GM19468 (cell line): ENCODE results near the gene MTCH1.

Source experiments
- ATAC-seq: cut with Tn5 transposase; IDR thresholded peaks from one replicate; pipeline ENCODE4 v1.9.1; 2021; ENCODE audit warnings: mild to moderate bottlenecking, moderate library complexity, moderate number of reproducible peaks; ENCODE audit not compliant: unreplicated experiment; ENCODE audit errors: extremely low read depth

Gene MTCH1

DNA sequence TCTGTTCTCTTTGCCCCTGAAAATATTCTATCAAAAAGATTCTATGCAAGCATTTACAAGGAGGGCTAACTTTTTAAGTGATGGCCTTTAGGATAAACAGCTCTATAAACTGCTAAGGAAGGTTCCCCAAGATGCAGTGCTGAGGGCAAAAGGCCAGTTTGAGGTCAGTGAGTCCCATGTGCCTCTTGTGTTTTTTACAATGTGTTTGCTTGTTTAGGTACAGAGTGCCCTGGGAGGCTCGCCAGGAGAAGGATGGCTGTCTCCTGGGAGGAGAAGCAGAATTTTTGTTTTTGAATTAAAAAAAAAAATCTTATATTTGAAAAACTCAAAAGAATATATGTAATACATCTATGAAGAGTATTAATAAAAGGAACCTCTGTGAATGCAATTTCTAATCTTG lies 12.8 kb downstream of the MTCH1 start:
- no peak for ATAC-seq

DNA sequence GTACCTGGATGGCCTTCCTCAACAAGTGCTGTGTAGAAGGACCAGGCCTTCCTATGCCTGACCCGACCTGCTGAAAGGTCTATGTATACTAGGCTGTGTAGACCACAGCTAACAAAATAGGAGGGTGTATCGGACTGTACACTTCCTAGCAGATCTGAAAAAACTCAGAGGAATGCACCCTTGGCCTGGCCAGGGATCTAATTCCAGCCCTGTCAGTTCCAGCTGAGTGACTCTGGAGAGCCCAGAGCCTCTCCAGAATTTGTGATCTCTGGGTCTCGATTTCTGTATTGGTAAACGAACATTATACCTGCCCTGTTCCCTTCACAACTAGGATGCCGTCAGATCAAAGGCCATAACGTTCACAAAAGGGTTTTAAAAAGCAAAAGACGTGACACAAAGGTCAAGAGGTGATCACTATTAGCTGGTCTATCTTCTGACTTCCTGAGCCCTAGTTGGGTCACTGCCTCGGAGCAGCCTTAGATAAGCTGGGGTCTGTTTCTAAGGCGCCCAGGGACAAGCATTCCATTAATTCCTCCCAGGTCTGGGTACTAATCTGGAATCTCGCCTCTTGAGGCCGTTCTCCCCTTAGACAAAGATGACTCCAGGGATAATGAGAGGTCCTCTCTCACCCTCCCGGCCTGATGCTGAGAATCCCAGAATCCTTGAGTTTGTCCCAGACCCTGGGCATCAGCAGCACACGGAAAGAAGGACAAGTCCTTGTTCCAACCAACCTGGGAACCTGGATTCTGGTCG lies 13.9 kb downstream of the MTCH1 start:
- ATAC-seq, result no peak

DNA sequence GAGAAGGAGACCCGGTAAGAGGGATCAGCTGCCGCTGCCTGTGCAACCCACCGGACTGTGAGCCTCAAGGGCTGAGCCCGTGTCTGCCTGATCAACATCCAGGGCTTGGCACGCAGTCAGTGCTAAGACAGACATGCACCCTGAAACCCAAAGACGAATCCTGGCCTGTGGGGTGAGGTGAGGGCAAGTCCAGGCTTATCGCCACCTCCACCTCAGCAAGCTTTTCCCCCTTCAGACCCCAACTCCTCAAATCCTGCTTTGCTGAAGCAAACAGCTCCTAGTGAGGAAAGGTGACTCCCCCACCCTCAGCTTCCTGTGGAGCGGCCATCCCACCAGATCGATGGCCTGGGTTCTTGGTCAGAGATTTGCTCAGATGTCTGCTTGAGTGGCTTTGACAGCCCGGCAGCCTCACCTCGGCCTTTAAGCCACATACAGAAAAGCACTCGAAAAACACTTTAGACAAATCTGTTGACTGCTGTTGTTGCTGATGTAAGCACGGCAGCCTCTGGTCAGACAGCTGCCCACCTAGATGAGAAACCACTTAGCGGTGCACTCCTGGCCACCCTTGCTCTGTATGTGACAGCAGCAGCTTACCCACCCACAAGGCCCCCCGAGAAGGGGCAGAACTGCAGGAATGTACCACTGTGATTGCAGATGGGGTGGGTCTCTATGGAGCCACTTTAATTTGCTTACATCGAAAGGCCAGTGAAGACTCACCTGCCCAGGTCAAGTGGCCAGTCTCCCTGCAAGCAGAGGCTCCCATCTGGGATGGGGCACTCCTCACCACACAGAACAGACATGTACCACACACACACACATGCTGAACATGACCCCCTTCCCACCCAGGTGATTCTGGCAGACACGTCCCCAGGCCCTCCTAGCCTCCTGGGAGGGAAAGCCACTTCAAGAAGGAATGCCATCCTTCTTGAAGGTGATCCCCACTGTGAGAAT lies 14.8 kb downstream of the MTCH1 start:
- no peak for ATAC-seq

DNA sequence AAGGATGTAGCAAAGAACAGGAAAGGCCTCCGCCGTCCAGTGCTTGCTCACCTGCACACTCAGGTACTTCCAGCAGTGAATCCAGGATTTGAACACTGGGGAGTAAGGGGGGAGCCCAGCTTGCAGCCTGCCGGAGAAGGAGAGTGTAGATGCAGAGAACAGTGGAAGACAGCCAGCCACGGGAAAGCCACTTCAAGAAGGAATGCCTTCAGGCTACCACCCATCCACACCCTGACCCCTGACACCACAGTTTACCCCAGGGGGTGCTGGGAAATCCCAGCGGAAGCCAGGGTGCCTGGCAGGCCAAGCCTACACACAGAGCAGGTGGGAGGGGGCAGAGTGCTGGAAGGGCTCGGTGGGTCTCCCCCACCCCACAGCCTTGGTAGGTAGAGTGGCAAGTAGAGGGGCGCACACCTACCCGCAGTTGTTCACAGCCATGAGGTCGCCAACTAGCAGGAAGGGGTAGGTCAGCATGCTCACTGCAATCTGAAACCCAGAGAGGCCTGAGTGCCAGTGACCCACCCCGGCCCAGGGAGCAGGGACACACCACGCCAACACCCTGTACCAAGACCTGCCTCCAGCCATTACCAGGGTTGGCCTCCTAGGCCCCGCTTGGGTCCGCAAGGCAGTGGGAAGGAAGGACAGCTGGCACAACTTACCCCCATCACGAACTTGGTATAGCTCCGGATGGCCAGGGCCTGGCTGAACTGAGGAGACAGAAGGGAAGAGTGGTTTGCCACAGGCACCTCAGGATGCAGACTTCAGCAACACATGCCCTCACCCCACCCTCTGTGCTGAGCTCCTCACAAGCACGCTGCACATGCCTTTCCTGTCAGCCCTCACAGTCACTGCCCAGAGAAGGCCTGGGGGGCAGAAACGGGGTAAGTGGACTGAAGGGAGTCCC lies 15.8 kb downstream of the MTCH1 start:
- ATAC-seq, result no peak

DNA sequence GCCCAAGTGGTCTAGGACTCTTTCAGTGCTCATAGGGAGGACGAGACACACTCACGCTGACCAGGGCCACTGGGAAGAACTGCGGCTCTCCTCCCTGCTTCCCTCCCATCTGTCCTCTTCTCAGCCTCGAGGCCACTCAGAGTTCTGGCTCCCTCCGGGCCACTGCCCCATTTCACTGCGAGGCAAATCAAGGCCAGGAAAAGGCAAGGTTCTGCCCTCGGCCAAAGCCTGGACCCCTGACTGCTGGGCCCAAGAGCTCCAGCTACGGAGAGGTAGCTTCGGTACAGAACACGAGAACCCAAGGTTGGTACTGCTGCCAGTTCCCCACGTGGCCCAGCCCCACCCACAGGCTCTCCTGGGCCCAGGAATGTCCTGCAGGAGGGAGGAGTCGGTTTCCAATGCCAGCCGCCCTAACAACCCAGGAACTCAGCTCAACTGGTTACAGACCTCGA lies 16.7 kb downstream of the MTCH1 start:
- no peak for ATAC-seq

DNA sequence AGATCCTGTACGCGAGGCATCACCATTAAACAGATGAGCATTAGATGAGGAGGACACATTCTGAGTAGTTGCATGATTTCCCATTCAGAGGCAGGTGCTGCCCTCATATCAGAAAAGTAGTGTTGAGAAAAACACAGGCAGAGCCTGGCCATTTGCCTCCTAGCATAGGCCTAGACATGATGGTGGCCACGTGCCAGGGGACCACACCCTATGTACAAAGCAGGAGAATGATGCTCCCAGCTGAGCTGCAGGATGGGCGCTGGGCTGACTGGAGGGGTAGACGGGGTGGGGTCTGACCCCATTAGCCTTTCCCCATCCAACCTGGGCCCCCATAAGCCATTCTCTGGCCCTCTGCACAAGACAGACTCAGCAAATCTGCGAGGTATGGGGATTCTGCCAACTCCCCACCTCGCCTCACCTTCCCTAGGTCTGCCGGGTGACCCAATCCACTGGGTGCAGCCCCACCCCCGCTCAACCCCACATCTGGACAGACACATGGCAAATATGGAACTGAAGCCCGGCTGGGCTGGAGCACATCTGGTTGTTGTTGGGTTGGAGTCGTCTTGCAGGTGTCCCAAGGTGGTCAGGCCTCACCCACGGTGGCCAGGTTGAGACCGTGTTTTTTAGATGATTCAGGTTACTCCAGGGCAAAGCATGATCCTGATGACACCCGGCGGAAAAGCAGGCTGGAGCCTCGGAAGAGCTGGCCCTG lies 17.6 kb downstream of the MTCH1 start:
- ATAC-seq, result no peak

DNA sequence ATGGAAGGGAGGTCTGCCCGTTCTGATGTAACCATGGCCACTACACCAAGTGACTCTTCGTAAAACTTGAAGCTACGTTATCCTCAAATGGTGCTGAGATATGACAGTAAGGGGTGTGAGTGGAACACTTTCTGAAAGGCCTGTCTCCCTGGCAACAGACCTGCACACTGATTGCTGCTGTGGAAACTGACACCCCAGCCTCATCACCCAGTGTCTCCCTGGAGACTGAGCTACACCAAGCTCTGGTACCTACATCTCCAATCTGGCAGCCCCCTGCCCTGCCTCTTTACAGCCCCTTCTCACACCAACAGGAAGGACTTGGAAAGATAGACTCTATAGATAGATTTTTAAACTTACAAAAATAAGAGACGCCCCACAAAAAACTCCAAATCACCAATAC lies 18.2 kb downstream of the MTCH1 start:
- ATAC-seq, result no peak

DNA sequence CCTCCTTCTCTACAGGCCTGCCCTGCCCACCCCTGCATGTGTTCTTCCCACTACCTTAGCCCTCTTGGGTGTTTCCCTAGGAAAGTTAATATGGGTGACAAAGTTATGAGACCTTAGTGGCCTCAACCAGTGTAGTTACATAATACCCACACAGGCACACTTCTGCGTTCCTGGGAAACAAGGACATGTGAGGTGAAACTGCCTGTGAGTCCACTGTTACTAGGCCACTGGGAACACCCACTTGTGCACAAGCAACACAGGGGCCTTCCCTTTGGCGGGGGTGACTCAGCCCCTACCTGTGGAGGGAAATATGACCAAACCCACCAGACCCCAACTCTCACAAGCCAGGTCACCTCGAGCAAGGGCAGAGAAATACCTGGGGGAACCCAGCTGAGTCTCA lies 18.7 kb downstream of the MTCH1 start:
- no peak for ATAC-seq

DNA sequence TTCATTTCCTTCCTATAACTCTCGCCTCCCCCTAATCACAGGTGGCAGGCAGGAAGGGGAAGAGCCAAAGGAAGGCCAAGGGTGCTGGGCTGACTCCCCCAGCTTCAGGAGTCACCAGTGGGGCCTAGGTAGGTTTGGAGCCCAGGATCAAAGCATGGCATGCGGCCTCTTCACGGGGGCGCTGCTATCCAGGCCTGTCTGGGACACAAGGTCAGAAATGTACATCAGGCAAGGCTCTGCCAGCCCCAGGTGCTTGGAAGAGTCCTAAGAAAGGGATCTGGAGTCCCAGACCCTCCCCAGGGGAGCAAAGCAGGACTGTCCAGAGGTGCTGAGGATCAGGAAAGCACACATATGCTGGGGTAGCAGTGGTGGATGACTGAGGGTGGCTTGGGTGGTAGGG lies 21.1 kb downstream of the MTCH1 start:
- no peak for ATAC-seq

DNA sequence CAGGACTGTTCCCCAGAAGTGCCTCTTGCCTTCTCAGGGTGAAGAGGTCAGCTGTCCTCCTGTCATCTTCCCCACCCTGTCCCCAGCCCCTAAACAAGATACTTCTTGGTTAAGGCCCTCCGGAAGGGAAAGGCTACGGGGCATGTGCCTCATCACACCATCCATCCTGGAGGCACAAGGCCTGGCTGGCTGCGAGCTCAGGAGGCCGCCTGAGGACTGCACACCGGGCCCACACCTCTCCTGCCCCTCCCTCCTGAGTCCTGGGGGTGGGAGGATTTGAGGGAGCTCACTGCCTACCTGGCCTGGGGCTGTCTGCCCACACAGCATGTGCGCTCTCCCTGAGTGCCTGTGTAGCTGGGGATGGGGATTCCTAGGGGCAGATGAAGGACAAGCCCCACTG lies 21.6 kb downstream of the MTCH1 start:
- no peak for ATAC-seq

DNA sequence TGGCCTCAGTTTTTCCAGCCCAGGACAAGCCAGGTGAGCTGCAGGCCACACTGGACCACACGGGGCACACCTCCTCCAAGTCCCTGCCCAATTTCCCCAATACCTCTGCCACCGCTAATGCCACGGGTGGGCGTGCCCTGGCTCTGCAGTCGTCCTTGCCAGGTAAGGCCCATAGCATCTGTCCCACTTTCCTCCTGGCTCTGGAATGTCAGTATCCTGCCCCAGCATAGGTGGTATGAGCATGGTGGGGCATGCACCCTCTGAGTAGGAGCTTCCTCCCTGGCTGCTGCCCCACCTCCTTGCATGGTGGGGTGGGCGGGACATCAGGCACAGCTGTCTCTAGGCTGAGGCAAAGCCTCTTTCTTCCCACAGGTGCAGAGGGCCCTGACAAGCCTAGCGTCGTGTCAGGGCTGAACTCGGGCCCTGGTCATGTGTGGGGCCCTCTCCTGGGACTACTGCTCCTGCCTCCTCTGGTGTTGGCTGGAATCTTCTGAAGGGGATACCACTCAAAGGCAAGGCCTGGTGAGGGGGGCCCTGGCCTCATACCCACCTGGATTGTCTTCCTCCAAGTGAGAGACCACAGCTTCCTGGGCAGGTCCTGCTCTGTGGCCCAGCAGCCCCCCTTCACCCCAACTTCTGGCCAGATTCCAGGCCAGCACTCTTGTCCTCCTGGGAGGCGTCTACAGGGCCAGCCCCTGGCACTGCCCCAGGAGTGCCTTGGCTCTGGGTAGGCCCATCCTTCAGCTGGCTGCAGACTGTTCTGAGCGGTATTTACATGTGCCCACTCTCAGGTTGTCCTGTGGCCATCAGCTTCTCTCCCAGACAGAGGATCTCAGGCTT lies 22.3 kb downstream of the MTCH1 start:
- no peak for ATAC-seq

DNA sequence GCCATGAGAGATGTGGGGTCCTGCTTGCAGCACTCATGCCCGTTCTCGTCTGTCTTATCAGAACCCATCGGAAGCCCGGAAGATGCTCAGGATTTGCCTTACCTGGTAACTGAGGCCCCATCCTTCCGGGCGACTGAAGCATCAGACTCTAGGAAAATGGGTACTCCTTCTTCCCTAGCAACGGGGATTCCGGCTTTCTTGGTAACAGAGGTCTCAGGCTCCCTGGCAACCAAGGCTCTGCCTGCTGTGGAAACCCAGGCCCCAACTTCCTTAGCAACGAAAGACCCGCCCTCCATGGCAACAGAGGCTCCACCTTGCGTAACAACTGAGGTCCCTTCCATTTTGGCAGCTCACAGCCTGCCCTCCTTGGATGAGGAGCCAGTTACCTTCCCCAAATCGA lies 23.1 kb downstream of the MTCH1 start:
- no peak for ATAC-seq

DNA sequence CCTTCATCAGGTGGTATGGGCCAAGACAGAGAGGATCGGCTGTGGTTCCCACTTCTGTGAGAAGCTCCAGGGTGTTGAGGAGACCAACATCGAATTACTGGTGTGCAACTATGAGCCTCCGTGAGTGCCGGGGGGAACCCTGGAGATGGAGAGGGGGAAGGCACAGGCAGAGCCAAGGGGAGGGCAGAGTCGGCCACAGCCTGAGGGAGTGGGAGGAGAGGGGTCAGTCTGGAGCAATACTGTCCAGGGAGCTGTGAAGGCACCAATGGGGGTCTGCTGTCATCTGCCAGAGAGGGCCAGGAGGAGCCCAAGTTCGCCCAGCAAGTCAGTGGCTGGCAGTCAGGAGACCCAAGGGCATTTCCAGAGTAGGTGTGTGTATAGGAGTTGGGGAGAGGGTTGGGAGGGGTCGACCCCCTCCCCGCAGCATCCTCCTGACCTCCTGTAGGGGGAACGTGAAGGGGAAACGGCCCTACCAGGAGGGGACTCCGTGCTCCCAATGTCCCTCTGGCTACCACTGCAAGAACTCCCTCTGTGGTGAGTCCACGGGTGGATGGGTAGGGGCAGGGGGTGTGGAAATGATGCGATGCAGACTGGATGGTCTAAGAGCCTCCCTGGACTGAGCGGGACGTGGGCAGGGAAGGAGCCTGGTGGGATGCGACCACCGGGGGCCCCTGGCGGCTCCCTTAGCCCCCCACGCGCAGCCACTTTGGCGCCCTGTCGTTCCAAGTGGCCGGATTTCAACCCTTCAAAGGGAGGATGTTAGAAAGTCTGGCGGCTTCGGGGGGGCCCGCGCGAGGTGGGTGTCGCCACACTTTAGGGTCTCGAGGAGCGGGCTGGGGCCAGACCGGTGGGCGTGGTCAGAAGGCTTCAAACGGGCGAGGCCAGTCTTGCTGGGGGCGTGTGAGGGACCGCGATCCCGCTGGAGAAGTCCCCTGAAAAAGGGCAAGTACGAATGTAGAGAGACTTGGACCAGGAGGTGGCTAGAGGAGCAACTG lies 24.3 kb downstream of the MTCH1 start:
- ATAC-seq, result no peak

DNA sequence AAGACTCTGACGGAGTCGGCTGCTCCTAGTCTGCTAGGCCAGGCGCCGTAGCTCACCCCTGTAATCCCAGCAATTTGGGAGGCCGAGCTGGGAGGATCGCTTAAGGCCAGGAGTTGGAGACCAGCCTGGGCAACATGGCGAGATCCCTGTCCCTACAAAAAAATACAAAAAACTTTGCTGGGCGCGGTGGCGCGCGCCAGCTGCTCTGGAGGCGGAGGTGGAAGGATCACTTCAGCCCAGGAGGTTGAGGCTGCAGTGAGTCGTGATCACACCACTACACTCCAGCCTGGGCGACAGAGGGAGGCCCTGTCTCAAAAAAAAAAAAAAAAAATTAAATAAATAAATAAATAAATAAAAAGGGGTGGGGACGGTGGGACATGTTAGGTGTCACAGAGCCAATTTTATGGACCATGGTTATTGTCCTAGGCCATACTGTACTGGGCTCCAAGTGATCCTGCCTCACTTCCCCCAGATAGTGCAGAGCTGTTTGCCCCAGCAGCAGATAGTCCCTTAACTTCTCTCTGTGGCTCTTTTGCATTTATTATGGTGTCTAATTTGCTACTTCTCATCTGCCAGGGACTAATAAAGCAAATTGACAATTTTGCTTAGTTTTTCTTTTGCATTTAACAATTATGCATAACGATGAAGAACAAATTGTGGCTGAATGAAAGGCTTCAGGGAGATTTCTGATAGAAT lies 26.3 kb downstream of the MTCH1 start:
- no peak for ATAC-seq

DNA sequence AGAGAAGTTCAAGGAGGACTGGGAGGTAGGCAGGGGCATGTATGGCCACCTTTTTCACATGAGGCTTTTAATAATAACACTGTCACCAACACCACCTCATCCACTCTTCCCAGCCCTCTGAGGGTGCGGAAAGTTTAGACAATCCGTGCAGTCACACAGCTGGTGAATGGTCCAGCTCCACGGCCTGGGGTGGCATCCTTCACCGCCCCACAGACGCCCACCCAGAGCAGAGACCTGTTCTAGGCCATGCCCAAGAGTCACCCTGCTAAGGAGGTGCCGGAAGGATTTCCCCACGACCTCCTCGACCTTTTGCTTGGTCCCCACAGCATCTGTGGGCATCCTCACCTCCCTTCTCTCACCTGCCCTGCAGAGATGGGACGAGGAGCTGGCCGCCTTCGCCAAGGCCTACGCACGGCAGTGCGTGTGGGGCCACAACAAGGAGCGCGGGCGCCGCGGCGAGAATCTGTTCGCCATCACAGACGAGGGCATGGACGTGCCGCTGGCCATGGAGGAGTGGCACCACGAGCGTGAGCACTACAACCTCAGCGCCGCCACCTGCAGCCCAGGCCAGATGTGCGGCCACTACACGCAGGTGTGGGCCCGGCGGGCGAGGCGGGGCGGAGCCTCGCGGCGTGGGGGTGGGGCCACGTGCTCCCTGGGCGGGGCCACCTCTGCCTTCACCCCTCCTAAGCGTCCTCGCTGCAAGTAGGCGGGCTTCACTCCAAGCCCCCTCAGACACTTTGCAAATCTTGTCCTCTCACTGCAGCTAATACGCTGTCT lies 27.0 kb downstream of the MTCH1 start:
- ATAC-seq, result no peak

DNA sequence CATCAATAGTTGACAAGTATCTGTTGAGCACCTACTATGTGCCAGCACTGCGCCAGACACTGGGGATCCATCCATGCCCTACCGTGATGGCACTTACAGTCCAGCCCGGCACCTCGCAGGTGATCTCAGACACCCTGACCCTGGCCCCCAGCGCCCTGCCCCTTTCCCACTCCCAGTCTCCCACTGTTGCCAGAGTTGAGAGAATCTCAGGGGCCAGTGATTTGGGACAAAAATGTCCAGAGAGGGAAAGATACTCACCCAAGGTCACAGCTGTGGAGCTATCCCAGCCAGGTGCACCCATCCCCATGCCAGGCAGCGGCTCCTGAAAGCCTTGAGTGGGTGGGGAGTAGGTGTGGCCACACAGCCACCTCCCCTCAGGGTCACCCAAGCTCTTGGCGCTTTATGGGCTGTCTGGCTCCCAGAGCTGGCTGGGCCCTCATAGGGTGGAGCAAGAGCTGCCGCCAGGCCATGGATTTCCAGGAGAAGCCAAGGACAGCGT lies 28.2 kb downstream of the MTCH1 start:
- ATAC-seq, result no peak
